A673 (cell line): ENCODE measurements around the gene COMMD10.

Source experiments
- CTCF ChIP-seq: fragments of 300-800, 200-600 bp; sonication (generic); conservative IDR thresholded peaks from 2 replicates; pipeline ENCODE4 v1.5.1; 2017; ENCODE audit warnings: low read depth, mild to moderate bottlenecking, antibody characterized with exemption, low read length, moderate library complexity, mixed read lengths
- EZH2 ChIP-seq: fragments of 200-600 bp; sonication (generic); IDR thresholded peaks from 2 replicates; pipeline ENCODE4 v1.6.1; 2017; ENCODE audit warnings: borderline replicate concordance, low read depth, mild to moderate bottlenecking, mixed read lengths, antibody characterized with exemption, low read length; ENCODE audit not compliant: poor library complexity, severe bottlenecking

- no peak for TF ChIP-seq CTCF
- no peak for TF ChIP-seq EZH2
These were observed 131.4 kb downstream of the COMMD10 start for GRCh38 chr5:116216246-116216645.
